Chondrocyte (in vitro differentiated cells): ENCODE data around the gene LAMB1. TPM values are rescaled to one million over a fixed set of nuclear protein-coding genes. Genes with fewer than 3 reads are reported as not detected.

ENCODE experiments used
- DNase-seq: peaks from one replicate; pipeline ENCODE4 v3.0.0; 2021; ENCODE audit warnings: mixed read lengths, low spot score
- H3K27ac Mint-ChIP-seq: one replicate; pipeline ENCODE4 v1.8.0; 2021; ENCODE audit warnings: mild to moderate bottlenecking, moderate library complexity, mixed read lengths; ENCODE audit not compliant: unreplicated experiment
- H3K27me3 Mint-ChIP-seq: 2 replicates; pipeline ENCODE4 v1.8.0; 2021; ENCODE audit warnings: low read depth, mixed read lengths
- H3K36me3 Mint-ChIP-seq: 2 replicates; pipeline ENCODE4 v1.8.0; 2021; ENCODE audit warnings: low read depth, mixed read lengths
- H3K4me1 Mint-ChIP-seq: 2 replicates; pipeline ENCODE4 v1.8.0; 2021; ENCODE audit warnings: low read depth, mild to moderate bottlenecking, mixed read lengths
- H3K4me3 Mint-ChIP-seq: one replicate; pipeline ENCODE4 v1.8.0; 2021; ENCODE audit warnings: mild to moderate bottlenecking, moderate library complexity, mixed read lengths; ENCODE audit not compliant: unreplicated experiment
- H3K9me3 Mint-ChIP-seq: 2 replicates; pipeline ENCODE4 v1.8.0; 2021; ENCODE audit warnings: low read depth, mixed read lengths
- CTCF ChIP-seq: fragments of 200-600 bp; sonication (generic); IDR thresholded peaks from 2 replicates; pipeline ENCODE4 v1.5.0; 2021; ENCODE audit warnings: antibody characterized with exemption, mild to moderate bottlenecking, moderate library complexity
- total RNA-seq: library from RNA; stranded (reverse); gene quantifications from 3 replicates; pipeline ENCODE4 v1.2.1, GENCODE V29; 2021

LAMB1 gene
- total RNA-seq, 1 donor from 2014 or later: 466 TPM

- Mint-ChIP-seq H3K4me3 (no peak overlapping the region), H3K4me1 (peaks cover 83% of the 10 kb centered on the region), H3K27me3 (no peaks in the 10 kb centered on the region), H3K9me3 (no peaks in the 10 kb centered on the region), H3K27ac (peak overlapping the region; percentile 75), H3K36me3 (peaks cover 60% of the 10 kb centered on the region)
- no peak for DNase-seq
- TF ChIP-seq CTCF: no peak
Observed at GRCh38 chr7:107946881-107947280, 56.1 kb downstream of the LAMB1 start.

- DNase-seq: no peak
- TF ChIP-seq CTCF: peak; percentile 19
- no peaks in the 10 kb centered on the region for H3K27me3 Mint-ChIP-seq
- H3K4me1 Mint-ChIP-seq: peaks cover 79% of the 10 kb centered on the region
- H3K36me3 Mint-ChIP-seq: peaks cover 57% of the 10 kb centered on the region
- peak overlapping the region; percentile 75 for H3K27ac Mint-ChIP-seq
- H3K9me3 Mint-ChIP-seq: no peaks in the 10 kb centered on the region
- H3K4me3 Mint-ChIP-seq: no peak overlapping the region
Observed at GRCh38 chr7:107946451-107946850, 56.5 kb downstream of the LAMB1 start.

GRCh38 chr7:107945332-107945731 is 57.6 kb downstream of the LAMB1 start:
- Mint-ChIP-seq H3K9me3 (no peaks in the 10 kb centered on the region), H3K4me1 (peaks cover 84% of the 10 kb centered on the region), H3K27ac (peak overlapping the region; percentile 70), H3K27me3 (no peaks in the 10 kb centered on the region), H3K36me3 (peaks cover 54% of the 10 kb centered on the region), H3K4me3 (no peak overlapping the region)
- no peak for TF ChIP-seq CTCF
- DNase-seq: no peak

- Mint-ChIP-seq H3K27ac (peak overlapping the region; percentile 12), H3K27me3 (no peaks in the 10 kb centered on the region), H3K4me3 (no peak overlapping the region), H3K4me1 (peaks cover 84% of the 10 kb centered on the region), H3K36me3 (peaks cover 52% of the 10 kb centered on the region), H3K9me3 (no peaks in the 10 kb centered on the region)
- no peak for TF ChIP-seq CTCF
- no peak for DNase-seq
Observed at GRCh38 chr7:107944411-107945169, 58.4 kb downstream of the LAMB1 start.

GRCh38 chr7:107943018-107943417 is 59.9 kb downstream of the LAMB1 start:
- H3K9me3 Mint-ChIP-seq: no peaks in the 10 kb centered on the region
- no peak overlapping the region for H3K27ac Mint-ChIP-seq
- no peak overlapping the region for H3K4me3 Mint-ChIP-seq
- no peak for DNase-seq
- peaks cover 84% of the 10 kb centered on the region for H3K4me1 Mint-ChIP-seq
- no peaks in the 10 kb centered on the region for H3K27me3 Mint-ChIP-seq
- TF ChIP-seq CTCF: no peak
- peaks cover 43% of the 10 kb centered on the region for H3K36me3 Mint-ChIP-seq
